ENCODE measurements around the gene PRR5. TPM values are rescaled to one million over a fixed set of nuclear protein-coding genes. Genes with fewer than 3 reads are reported as not detected.

PRR5 gene
- total RNA-seq, 1 experiment from 2014 or later: 41.6 TPM

DNA sequence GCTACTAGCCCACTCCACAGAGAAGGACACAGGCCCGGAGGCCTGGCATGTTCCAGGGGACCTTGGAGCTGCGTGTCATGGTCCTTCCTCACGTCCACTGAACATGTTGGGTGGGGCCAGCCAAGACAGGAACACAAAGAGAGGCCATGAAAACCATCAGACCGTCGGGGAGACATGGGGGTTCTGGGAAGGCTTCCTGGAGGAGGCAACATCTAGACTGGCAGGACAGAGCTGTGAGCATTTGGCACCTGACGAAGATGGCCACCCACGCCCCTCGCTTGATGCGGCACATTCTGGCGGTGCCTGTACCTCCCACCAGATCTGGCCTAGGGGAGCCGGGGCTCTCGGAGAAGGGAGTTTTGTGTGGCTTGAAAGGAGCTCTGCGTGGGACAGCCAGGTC is 25.7 kb downstream of the PRR5 start:
- H3K27me3 ChIP-seq: no peaks in the 10 kb centered on the region
- no peak overlapping the region for H3K27ac ChIP-seq
- H3K4me1 ChIP-seq: no peaks in the 10 kb centered on the region
- peaks cover 19% of the 10 kb centered on the region for H3K36me3 ChIP-seq
- no peaks in the 10 kb centered on the region for H3K9me3 ChIP-seq (replicated peaks)
- no peak overlapping the region for H3K4me3 ChIP-seq
- no peak for DNase-seq

DNA sequence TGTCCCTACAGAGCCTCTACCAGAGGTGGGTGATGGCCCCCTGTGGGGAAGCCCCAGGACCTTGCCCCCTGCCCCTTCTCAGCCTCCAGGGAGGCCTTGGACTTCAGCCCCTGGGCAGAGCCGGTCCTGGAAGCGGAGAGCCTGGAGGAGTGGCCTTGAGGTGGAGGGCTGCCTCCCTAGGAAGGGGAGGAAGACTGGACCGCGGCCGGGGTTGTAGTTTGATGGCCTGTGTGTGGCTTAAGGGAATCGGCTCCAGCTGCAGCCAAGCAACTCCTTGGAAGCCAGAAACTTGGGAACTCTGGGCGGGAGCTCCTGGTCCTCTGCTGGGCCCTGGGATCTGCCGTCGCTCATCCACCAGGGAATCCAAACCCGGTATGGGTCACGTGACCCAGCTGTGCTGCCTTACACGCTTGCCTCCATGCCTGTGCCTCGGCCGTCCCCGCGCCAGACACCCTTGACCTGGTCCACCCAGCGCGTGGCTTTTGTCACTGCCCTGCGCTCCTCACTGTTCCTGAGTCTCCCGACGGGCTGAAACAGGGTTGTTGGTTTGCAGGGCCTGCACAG is 26.8 kb downstream of the PRR5 start:
- Histone ChIP-seq H3K27ac (no peak overlapping the region), H3K9me3 (replicated peaks) (no peaks in the 10 kb centered on the region), H3K4me3 (no peak overlapping the region), H3K36me3 (peaks cover 19% of the 10 kb centered on the region), H3K4me1 (no peaks in the 10 kb centered on the region), H3K27me3 (no peaks in the 10 kb centered on the region)
- no peak for DNase-seq

DNA sequence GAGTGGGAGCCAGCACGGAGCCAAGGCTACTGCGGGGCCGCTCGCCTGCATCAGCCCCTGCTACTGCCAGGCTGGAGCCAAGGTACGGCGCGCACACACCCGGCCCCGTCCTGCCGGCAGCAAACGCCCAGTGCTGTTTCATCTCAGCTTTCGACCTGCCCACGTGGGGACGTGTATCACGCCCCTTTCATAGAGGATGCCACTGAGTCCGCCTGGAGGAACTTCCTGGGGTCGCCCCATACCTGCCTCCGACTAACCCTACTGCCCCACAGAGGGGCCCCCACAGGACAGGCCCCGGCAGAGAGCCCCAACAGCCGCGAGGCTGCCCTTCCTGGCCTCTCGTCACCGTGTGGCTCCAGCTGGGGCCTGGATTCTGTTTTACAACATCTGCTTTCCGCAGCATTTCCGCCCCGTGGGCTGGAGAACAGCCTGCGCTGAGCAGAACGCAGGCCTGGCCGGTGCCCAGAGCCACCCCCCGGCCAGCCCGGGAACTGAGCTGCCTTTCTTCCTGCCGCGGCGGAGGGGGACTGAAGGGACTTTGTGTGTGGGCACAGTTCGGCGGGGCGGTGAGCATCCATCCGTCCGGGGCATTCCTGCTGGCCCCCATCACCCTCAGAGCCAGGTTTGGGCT is 27.5 kb downstream of the PRR5 start:
- no peak overlapping the region for H3K4me3 ChIP-seq
- no peaks in the 10 kb centered on the region for H3K9me3 ChIP-seq (replicated peaks)
- no peaks in the 10 kb centered on the region for H3K4me1 ChIP-seq
- H3K36me3 ChIP-seq: peaks cover 18% of the 10 kb centered on the region
- no peak for DNase-seq
- H3K27ac ChIP-seq: no peak overlapping the region
- no peaks in the 10 kb centered on the region for H3K27me3 ChIP-seq

- Histone ChIP-seq H3K4me3 (no peak overlapping the region), H3K27me3 (no peaks in the 10 kb centered on the region), H3K36me3 (peaks cover 16% of the 10 kb centered on the region), H3K9me3 (replicated peaks) (no peaks in the 10 kb centered on the region), H3K27ac (no peak overlapping the region), H3K4me1 (no peaks in the 10 kb centered on the region)
- no peak for DNase-seq
Observed at GRCh38 chr22:44730022-44730393, 28.0 kb downstream of the PRR5 start.

- Histone ChIP-seq H3K36me3 (peaks cover 16% of the 10 kb centered on the region), H3K4me3 (no peak overlapping the region), H3K27me3 (no peaks in the 10 kb centered on the region), H3K9me3 (replicated peaks) (no peaks in the 10 kb centered on the region), H3K4me1 (no peaks in the 10 kb centered on the region), H3K27ac (no peak overlapping the region)
- no peak for DNase-seq
Observed at GRCh38 chr22:44730490-44731356, 28.7 kb downstream of the PRR5 start.

DNA sequence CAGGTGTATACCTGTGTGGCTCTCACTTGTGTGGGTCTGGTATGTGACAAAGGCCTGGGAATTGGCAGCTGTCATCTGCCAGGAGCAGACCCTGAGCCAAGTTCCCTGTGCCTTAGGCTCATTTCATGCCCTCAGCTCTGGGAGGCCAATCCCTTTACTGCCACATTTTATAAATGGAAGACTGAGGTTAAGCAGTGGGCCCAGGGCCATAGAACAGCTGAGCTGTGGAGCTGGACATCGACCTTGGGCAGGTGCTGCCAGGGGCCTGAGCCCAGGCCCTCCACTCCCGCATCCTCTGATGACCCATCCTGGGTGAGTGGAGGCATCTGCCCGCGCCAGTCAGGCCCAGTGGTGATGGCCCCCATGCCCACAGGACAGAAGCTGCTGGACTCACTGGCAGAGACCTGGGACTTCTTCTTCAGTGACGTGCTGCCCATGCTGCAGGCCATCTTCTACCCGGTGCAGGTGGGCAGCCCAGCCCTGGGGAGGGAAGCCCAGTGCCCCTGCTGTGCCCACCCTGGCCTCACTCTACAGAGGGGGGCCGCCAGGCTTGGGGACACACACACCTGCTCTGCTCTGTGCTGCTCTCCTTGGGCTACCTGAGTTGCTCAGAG is 29.5 kb downstream of the PRR5 start:
- Histone ChIP-seq H3K4me3 (no peak overlapping the region), H3K27ac (no peak overlapping the region), H3K36me3 (peaks cover 16% of the 10 kb centered on the region), H3K27me3 (no peaks in the 10 kb centered on the region), H3K9me3 (replicated peaks) (no peaks in the 10 kb centered on the region), H3K4me1 (peaks cover 3% of the 10 kb centered on the region; the same call in 1 of the 2 replicates)
- DNase-seq: no peak

DNA sequence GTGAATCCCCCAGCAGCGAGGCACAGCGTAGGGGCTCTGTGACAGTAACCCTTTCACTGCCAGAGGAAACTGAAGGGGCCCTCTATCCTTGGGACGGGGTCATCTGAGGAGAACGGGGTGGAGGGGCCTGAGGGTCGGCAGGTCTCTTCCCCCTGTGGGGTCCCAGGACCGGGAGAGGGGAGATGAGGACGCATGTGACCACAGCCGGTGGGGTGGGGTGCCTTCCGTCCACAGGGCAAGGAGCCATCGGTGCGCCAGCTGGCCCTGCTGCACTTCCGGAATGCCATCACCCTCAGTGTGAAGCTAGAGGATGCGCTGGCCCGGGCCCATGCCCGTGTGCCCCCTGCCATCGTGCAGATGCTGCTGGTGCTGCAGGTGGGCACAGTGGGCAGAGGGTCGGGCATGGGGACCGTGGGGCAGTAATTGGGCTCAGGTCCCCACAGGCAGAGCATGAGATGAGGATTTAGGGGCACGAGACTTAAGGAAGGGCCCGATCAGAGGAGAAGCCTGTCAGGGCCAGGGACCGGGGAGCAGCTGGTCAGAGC is 30.1 kb downstream of the PRR5 start:
- H3K4me1 ChIP-seq: peaks cover 7% of the 10 kb centered on the region; the same call in 1 of the 2 replicates
- no peaks in the 10 kb centered on the region for H3K27me3 ChIP-seq
- H3K27ac ChIP-seq: no peak overlapping the region
- DNase-seq: no peak
- no peak overlapping the region for H3K4me3 ChIP-seq
- no peaks in the 10 kb centered on the region for H3K9me3 ChIP-seq (replicated peaks)
- H3K36me3 ChIP-seq: peaks cover 16% of the 10 kb centered on the region

GRCh38 chr22:44732661-44733060 is 30.7 kb downstream of the PRR5 start:
- Histone ChIP-seq H3K36me3 (peaks cover 16% of the 10 kb centered on the region), H3K4me1 (peaks cover 10% of the 10 kb centered on the region; the same call in 1 of the 2 replicates), H3K27ac (no peak overlapping the region), H3K27me3 (no peaks in the 10 kb centered on the region), H3K9me3 (replicated peaks) (no peaks in the 10 kb centered on the region), H3K4me3 (no peak overlapping the region)
- no peak for DNase-seq

GRCh38 chr22:44733426-44734106 is 31.6 kb downstream of the PRR5 start:
- no peak overlapping the region for H3K27ac ChIP-seq
- no peaks in the 10 kb centered on the region for H3K9me3 ChIP-seq (replicated peaks)
- DNase-seq: no peak
- H3K4me3 ChIP-seq: no peak overlapping the region
- peaks cover 16% of the 10 kb centered on the region for H3K36me3 ChIP-seq
- peaks cover 13% of the 10 kb centered on the region; the same call in 1 of the 2 replicates for H3K4me1 ChIP-seq
- no peaks in the 10 kb centered on the region for H3K27me3 ChIP-seq

DNA sequence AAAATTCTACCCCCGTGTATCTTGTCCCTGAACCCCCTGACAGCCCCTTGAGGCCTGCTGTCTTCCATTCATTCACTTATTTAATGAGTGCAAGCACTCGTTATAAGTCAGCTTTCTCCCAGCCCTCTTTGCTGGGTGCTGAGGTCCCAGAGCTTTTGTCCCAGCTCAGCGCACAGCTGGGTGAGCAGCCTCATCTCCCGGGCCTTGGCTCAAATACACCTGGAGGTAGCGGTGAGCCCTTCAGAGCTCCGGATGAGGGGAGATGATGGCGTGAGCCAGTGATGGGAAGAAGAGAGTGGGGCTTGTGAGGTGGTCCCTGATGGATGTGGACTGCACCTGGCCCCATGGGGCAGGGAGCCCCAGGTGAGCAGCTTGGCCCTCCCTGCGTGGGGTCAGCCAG is 32.3 kb downstream of the PRR5 start:
- H3K4me3 ChIP-seq: no peak overlapping the region
- no peak for DNase-seq
- H3K4me1 ChIP-seq: peaks cover 13% of the 10 kb centered on the region; the same call in 1 of the 2 replicates
- H3K27me3 ChIP-seq: no peaks in the 10 kb centered on the region
- H3K36me3 ChIP-seq: peaks cover 16% of the 10 kb centered on the region
- H3K27ac ChIP-seq: no peak overlapping the region
- no peaks in the 10 kb centered on the region for H3K9me3 ChIP-seq (replicated peaks)

GRCh38 chr22:44734801-44735517 is 33.0 kb downstream of the PRR5 start:
- Histone ChIP-seq H3K36me3 (peaks cover 16% of the 10 kb centered on the region), H3K27me3 (no peaks in the 10 kb centered on the region), H3K4me1 (peaks cover 13% of the 10 kb centered on the region; the same call in 1 of the 2 replicates), H3K4me3 (no peak overlapping the region), H3K9me3 (replicated peaks) (no peaks in the 10 kb centered on the region), H3K27ac (no peak overlapping the region)
- no peak for DNase-seq

GRCh38 chr22:44735518-44736428 is 33.8 kb downstream of the PRR5 start:
- peak; percentile 74 to 84 for DNase-seq

More at GRCh38 chr22:44735518-44736428, 33.8 kb downstream of the PRR5 start:
- H3K4me3 ChIP-seq: no peak overlapping the region
- no peaks in the 10 kb centered on the region for H3K27me3 ChIP-seq
- no peak overlapping the region for H3K27ac ChIP-seq
- peaks cover 13% of the 10 kb centered on the region; the same call in 1 of the 2 replicates for H3K4me1 ChIP-seq
- peaks cover 10% of the 10 kb centered on the region for H3K36me3 ChIP-seq
- no peaks in the 10 kb centered on the region for H3K9me3 ChIP-seq (replicated peaks)

Data from SJCRH30 (cell line).